HG03460 (cell line): ENCODE data around the gene HELZ2.
"Not testable (repeated sequence)": the region's sequence is repeated elsewhere in the genome, so short reads cannot be mapped to it uniquely, and the experiment has no call there.

Experiments
- ATAC-seq: cut with Tn5 transposase; IDR thresholded peaks from one replicate; pipeline ENCODE4 v1.9.1; 2021; ENCODE audit not compliant: unreplicated experiment

Gene HELZ2

DNA sequence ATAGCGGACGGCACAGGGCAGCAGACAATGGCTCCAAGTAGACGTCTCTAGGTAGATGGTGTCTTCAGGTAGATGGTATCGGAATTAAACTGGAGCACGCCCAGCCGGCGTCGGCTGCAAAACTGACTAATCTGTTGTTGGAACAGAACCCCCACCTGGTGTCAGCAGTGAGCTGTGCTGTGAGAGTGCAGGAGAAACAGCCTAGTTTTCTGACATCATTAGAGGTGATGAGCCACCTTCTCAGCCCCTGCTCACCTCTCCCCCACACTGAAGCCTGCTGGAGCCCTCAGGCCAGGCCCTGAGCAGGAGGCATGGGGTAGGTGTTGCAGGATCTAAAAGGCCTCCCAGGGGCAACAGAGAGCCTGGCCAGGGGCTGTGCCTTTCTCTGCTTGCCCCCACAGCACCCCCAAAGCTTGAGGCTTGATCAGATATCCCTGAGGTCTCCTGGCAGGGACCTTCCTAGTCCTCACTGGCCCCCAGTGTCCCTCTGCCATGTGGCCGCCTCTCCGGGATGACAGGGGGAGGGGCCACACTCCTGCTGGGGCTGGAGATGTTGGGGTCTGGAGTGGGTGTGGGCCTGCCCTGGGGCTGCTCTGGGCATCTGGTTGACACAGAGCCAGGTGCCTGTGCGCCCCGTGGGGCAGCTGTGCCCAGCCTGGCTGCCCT is 6.9 kb upstream of the HELZ2 start:
- ATAC-seq: no peak

DNA sequence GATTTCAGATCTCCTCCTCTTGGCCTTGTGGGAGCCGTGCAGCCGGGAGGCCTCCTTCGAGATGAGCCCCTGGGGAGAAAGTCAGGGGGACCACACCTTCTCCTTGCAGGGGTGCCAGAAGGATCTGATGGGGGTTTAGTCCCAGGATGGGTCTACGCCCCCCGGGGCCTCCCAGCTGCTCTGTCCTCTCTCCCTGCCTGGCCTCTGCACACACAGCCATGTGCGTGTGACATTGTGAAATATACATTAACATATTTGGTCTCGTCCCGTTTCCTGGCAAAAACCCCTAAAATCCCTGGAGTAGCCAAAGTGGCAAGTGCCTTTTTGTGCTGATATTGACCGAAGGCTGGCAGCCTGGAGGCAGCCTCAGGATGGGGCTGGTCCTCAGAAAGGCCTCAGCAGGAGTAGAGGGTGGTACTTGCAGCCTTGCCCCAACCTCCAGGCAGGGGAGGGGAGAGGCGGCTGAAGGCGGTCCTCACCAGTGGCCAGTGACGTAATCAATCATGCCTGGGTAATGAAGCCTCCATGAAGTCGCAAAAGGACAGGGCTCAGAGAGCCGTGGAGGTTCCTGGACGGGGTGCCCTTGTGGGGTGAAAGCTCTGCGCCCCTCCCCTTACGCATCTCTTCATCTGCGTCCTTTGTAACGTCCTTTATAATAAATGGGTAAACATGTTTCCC is 5.1 kb upstream of the HELZ2 start:
- ATAC-seq: no peak

DNA sequence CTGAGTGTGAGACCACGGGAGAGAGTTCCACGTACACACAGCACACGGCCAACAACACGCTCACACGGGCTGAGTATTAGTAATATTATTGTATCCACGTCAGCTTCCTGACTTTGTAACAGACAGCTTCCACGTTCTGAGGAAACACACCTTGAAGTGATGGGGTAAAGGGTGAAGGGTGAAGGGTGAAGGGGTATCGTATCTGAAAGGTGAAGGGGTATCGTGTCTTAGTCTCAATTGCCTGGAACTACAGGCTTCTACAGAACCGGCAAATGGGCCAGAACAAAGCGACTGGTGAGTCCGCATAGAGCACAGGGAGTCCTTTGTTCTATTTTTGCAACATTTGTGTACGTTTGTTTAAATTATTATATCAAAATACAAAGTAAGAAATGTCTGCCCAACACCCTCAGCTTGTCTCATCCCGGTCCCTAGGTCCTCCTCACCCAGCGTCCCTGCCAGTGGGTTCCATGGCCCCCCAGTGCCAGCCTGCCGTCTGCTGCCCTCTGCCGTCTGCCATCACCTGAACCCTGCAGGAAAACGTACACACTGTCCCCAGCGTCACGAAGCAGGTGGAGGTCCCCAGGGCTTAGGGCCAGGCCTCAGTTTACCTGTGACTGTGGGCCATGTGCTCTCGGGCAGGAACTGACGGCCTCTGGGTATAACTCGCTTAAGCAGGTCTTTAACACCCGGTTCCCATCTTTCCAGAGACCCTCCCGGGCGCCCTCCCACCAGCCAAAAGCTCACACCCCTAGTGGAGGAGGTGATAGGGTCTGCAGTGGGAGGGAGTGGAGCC is 4.4 kb upstream of the HELZ2 start:
- ATAC-seq: no peak

DNA sequence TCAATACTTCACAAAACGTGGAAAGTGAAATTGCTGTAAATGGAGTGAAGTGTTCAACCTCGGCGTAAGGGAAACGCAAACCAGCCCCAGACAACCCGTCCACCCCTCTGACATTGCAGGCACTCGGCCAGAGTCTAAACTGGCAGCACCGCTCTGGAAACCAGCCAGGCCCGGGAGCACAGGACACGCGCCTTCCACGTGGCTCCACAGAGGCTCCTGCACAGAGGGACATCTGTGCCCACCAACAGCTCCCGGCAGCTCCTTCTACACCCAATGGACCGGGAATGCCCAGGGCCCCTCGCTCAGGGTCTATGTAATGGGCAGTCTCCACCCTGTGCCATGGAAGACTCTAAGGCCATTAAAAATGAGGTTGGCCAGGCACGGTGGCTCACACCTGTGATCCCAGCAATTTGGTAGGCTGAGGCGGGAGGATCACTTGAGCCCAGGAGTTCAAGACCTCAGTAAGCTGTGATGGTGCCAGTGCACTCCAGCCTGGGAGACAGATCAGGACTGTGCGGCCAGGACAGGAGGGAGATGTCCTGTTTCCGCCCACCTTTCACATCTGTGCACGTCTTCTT is 3.4 kb upstream of the HELZ2 start:
- no peak for ATAC-seq

DNA sequence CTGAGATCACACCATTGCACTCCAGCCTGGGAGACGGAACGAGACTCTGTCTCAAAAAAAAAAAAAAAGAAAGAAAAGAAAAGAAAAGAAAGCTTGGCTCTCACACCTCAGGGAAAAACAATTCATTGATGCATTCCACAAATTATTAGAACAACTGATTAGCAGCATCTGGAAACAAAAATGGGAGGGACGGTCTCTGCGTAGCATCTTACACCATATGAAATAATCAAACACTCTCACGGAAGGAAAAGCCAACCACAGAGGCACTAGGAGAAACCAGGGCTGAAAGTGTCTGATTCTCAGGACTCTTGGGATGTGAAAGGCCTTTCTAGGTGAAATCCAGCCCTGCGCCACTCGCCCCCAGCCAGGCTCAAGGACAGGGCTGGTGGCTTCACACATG is 2.3 kb upstream of the HELZ2 start:
- no peak for ATAC-seq

DNA sequence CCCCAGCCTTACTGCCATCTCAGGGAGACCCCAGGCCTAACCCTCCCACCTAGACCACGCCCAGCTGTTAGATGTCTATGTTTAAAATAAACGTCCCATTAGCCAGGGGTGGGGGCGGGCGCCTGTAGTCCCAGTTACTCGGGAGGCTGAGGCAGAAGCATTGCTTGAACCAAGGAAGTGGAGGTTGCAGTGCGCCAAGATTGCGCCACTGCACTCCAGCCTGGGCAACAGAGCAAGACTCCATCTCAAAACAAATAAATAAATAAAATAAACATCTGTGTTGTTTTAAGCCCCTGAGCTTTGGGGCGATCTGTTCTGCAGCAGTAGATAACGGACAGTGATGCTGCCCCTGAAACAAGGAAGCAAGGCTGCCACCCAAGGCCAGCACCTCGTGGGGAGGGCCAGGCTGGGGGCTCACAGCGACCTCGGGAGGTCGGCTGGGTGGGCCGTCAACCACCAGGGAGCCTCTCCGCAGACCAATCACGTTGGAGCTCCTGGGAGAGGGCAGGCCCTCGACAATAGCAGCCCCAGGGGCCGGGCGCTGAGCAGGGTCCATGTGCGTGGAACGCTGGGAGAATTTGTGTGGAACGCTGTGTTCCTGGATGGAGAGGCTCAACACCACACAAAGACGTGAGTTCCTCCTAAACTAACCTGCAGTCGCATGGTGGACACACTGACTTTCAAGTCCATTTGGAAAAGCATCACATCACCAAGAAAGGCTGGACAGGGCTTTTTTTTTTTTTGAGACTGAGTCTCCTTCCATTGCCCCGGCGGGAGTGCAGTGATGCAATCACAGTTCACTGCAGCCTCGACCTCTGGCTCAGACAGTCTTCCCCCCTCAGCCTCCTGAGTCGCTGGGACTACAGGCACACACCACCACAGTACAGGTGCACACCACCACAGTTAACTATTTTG is 1.0 kb upstream of the HELZ2 start:
- ATAC-seq: no peak

DNA sequence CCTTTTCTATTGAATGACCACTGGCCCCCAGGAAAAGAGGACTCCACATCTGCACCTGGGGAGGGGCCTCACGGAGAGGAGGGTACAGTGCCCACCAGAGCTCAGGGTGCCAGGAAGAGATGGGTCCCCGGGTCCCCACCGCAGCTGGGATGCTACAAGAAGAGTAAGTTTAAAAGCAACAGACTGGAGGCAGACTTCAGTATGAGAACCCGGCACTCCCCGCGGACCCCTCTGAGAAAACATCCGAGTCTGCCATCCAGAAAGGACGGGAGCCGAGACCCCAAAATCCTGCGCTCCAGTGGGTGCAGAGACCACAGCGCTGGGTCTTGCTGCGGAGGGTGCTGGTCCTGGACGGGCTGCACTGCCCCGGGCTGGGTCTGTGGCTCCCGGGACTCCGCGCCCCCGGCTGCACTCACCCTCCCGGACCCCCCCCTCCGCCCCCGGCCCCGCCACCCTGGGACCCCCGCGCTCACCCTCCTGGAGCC is 350 bp downstream of the HELZ2 start:
- ATAC-seq: no peak

DNA sequence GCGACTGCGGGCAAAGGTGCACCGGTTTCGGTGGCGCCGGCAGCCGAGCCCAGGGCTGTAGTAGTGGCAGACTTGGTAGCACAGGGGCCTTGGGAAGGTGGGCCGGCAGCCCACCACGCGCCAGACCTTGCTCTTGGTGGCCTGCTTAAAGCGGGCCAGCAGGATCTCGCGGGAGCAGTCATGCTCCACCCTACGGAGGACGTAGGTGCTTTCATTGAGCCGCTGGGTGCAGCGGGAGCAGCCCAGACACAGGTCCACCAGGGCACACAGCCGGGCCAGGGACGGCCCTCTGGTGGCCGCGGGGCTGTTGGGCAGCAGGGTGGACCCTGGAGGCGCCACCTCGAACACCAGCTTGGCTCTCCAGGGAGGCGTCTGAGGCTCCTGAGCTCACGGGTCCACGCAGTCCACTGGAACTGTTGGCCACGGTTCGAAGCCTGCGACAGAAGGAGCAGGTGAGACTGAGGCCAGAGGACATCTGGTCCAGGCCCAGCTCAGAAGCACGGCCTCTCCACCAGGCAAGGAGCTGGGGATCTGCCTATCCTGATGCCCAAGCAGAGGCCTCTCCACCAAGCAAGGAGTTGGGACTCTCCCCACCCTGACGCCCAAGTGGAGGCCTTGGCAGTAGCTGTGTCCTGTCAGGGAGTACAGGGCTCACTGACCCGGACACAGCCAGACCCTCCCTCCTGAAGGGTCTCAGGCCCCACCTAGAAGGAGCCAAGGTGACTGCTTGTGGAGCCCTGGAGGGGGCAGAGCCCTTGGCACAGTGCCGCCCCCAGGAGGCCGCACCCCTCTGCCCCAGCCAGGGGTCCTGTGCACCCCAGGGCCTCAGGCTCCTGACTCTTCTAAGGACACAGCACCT is 1.0 kb downstream of the HELZ2 start:
- ATAC-seq: no peak

DNA sequence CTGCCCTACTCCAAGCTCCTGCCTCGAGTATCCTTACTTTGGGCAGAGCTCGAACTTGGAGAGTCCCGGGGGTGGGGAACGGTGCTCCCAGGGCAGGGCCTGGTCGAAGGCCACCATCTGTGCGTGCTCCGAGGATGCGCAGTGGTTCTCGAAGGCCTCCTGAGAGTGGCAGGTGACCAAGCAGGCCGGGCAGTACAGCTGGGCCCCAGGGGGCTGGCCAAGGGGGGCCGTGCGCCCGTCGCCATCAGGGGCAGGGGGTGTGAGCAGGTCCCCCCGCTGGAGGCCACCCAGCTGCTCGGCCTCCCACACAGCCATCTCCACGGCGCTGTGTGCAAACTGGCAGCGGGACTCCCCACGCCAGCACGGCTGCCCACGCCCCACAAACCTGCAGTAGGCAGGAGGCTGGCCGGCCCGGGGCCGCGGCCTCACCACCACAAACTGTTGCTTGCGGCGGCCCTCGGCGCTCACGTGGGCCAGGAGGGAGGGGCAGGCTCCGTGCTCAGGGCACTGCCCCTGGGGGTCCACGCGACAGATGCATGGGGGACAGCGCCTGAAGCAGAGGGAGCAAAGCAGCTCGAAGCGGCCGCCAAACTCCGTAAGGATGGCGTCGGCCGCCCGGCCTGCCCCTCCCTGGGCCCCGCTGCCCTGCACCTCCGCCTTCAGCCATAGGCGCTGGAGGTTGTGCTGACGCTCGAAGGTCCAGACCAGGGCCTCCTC is 1.8 kb downstream of the HELZ2 start:
- no peak for ATAC-seq

DNA sequence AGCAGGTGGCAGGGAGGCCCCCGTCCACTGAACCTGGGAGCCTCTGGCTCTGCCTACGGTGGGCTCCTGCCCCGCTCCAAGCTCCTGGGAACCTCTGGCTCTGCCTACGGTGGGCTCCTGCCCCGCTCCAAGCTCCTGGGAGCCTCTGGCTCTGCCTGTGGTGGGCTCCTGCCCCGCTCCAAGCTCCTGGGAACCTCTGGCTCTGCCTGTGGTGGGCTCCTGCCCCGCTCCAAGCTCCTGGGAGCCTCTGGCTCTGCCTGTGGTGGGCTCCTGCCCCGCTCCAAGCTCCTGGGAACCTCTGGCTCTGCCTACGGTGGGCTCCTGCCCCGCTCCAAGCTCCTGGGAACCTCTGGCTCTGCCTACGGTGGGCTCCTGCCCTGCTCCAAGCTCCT is 3.0 kb downstream of the HELZ2 start:
- not testable (repeated sequence) for ATAC-seq

DNA sequence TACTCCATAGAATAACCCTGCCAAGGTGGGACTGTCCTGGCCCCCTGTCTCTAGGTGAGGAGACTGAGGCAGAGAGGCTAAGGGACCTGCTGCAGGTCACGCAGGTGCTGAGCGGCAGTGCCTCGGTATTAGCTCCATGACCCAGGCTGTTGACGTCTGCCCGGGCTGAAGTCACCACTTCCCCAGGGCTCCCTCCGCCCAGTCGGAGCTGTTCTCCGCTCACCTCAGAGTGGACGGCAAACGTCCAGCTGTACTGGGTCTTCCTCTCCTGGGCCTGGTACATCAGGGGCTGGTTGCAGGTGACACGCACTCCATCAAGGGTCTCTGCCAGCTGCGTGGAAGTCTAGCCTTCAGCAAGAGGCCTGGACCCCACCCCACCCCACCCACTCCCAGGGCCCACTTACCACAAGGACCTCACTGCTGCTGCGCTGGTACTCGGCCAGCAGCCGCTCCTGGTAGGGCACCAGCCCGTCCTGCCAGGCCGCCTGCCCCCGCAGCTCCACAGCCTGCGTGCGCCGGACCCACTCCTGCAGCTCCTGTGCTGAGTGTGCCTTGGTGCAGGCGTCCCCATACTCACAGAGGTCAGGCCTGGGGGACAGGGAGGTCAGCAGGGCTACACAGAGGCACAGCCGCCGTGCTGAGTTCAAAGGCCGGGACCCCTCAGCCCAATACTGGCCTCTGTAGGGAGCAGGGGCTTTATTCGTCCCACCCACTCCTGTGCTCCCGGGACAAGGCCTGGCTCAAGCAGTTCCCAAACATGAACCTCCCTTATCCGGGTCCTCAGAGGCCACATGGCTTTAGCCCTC is 3.6 kb downstream of the HELZ2 start:
- no peak for ATAC-seq

DNA sequence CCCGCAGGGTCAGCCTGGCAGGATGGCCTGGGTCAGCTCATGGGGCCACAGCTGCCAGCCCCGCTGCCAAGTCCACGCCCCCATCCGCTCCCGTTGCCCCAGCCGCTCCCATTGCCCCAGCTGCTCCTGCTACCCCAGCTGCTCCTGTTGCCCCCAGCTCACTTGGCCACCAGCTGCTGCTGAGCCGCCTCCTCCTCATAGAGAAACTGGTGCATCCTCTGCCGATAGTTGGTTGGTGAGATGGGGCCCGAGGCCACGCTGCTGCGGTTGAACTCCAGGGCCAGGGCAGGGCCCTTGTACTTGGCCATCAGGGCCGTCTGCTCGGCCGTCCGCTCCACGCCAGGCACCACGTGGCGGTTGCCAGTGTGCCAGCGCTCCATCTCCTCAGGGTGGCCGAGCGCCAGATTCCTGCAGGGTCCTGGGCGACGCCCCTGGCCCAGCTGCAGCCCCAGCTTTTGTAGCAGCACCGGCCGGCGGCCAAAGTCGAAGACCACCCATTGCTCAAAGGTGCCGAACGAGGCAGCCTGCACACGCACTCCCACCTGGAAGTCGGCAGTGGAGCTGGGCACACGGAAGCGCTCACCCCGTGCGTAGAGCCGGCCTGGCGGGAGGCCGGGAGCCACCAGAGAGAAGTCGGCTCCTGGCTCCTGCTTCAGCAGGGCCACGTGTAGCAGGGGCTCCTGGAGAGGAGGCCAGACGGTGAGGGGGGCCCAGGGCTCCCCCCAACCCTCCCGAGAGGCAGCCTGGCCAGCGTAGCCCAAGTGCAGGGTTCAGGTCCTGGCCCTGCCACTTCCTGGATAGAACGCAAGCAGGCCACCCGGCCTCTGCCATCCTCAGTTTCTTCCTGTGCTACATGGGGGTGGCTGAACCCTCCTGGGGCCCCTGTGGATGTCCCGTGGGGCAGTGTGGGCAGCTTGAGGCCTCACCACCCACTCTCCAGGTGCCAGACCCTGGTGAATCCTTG is 4.8 kb downstream of the HELZ2 start:
- ATAC-seq: no peak

DNA sequence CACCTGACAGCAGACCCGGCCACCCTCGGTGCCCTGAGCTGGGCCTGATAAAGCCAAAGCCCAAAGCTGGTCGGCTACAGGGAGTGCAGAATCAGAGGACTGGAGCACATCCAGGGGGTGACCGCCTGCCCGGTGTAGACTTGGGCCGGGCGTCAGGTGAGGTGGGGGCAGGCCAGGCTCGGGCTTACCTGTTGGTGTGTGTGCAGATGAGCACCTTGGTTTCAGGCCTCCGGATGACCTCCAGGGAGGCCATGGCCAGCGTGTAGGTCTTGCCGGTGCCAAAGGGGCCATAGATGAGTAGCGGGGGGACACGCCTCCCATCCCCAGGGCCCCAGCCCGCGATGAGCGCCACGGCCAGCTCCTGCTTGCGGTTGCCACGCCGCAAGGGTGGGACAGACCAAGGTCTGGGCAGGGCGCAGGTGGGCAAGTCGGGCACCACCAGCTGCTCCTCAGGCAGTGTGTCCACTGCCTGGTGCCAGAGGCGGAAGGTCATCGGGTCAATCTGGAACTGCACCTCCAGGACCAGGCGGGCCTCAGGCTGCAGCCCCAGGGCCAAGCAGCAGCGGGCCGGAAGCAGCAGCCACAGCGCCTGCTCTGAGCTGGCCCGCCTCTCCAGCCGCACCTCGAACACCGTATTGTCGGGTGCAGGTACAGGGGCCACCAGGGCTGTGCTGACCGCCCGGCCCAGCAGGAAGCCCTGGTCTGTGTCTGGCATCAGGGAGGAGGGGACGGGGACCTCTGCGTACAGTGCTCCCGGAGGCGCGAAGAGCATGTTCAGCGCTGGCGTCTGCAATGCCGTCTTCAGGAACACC is 5.7 kb downstream of the HELZ2 start:
- peak; percentile 6 for ATAC-seq

DNA sequence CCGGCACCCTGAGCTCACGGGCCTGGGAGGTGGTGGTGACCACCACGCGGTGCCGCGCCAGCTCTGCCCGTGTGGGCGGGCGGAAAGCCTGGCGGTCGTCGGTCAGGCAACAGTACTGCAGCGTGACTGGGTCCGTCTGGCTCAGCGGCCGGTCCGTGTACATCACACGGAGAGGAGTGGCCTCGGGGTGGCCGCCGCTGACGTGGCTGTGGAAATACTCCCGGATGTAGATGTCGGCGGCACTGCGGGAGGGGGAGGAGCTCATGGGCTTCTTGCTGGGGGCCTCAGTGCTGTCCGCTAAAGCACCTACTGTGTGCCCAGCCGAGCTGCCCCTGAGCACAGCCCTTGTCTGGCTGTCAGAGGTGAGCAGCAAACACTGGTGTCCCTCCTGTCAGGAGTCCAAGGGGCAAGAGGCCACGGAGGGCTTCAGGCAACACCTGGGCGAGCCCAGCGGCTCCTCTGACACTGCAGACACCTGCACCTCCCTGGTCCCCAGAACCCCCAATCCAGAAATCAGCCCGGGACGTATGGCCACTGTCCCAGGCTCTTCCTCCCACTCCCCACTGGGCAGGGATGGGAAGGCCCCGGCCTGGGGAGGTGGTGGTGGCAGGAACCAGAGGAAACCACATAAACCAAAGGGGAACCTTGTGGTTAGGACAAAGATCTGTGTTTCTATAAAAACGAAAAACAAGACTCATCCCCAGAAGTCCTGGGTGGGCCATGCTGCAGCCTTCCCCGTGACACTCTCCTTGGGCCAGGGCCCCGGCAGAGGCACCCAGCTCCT is 6.5 kb downstream of the HELZ2 start:
- peak; percentile 69 for ATAC-seq

DNA sequence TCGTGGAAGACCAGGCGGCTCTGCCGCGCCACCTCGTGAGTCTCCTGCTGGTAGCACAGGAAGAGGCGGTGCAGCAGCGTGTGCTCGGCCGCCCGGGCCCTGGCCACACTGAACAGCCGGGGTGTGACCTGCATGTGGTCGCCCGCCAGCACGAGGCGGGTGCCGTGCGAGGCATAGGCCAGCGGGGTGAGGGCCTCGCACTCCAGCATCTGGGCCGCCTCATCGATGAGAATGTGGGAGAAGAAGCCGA is 7.0 kb downstream of the HELZ2 start:
- no peak for ATAC-seq
